Trophoblast cell (in vitro differentiated cells and primary cell): ENCODE data around the gene ATPAF2.

ENCODE experiments used
- DNase-seq, 2 donors: peaks; one replicate each; pipeline ENCODE4 v3.0.0-alpha.2; 2016
- H2AFZ ChIP-seq: 2 replicates; pipeline ENCODE4 v1.6.1; 2013; ENCODE audit warnings: low read length, moderate library complexity, mild to moderate bottlenecking; ENCODE audit not compliant: insufficient read depth, poor library complexity
- H2AK5ac ChIP-seq: 2 replicates; pipeline ENCODE4 v1.6.1; 2013; ENCODE audit warnings: mild to moderate bottlenecking, low read length
- H2BK120ac ChIP-seq: 2 replicates; pipeline ENCODE4 v1.6.1; 2013; ENCODE audit warnings: low read length, mild to moderate bottlenecking, moderate library complexity; ENCODE audit not compliant: insufficient read depth, poor library complexity
- H2BK12ac ChIP-seq: 2 replicates; pipeline ENCODE4 v1.6.1; 2013; ENCODE audit warnings: mild to moderate bottlenecking, low read length, moderate library complexity
- H2BK5ac ChIP-seq: 2 replicates; pipeline ENCODE4 v1.6.1; 2013; ENCODE audit warnings: low read length, low read depth, moderate library complexity, mild to moderate bottlenecking; ENCODE audit not compliant: poor library complexity
- H3K14ac ChIP-seq: 2 replicates; pipeline ENCODE4 v1.6.1; 2013; ENCODE audit warnings: mild to moderate bottlenecking, low read length
- H3K18ac ChIP-seq: 2 replicates; pipeline ENCODE4 v1.6.1; 2013; ENCODE audit warnings: mild to moderate bottlenecking, low read length
- H3K23ac ChIP-seq: 2 replicates; pipeline ENCODE4 v1.6.1; 2013; ENCODE audit warnings: low read length
- H3K27ac ChIP-seq: 2 replicates; pipeline ENCODE4 v1.5.1; 2013; ENCODE audit warnings: low read depth, mild to moderate bottlenecking, inconsistent platforms, low read length, moderate library complexity
- H3K27me3 ChIP-seq: 2 replicates; pipeline ENCODE4 v1.6.1; 2013; ENCODE audit warnings: inconsistent platforms, mild to moderate bottlenecking, low read length, moderate library complexity; ENCODE audit not compliant: insufficient read depth
- H3K36me3 ChIP-seq, 2 experiments: 1 replicate in 1 of 2; 2 replicates in 1 of 2; pipeline ENCODE4 v1.6.1; 2013; ENCODE audit warnings: low read length in 2 of 2, mild to moderate bottlenecking in 2 of 2, moderate library complexity in 1 of 2; ENCODE audit not compliant: insufficient read depth in 2 of 2, control insufficient read depth in 1 of 2
- H3K4ac ChIP-seq: 2 replicates; pipeline ENCODE4 v1.6.1; 2013; ENCODE audit warnings: low read depth, mild to moderate bottlenecking, low read length, moderate library complexity
- H3K4me1 ChIP-seq, 2 experiments: 1 replicate in 1 of 2; 2 replicates in 1 of 2; pipeline ENCODE4 v1.6.1; 2013; ENCODE audit warnings: low read length in 2 of 2, mild to moderate bottlenecking in 2 of 2, moderate library complexity in 1 of 2; ENCODE audit not compliant: insufficient read depth in 2 of 2, control insufficient read depth in 1 of 2
- H3K4me2 ChIP-seq: 2 replicates; pipeline ENCODE4 v1.6.1; 2013; ENCODE audit warnings: inconsistent platforms, mild to moderate bottlenecking, low read length, moderate library complexity
- H3K4me3 ChIP-seq: 2 replicates; pipeline ENCODE4 v1.5.1; 2013; ENCODE audit warnings: mild to moderate bottlenecking, low read depth, low read length, inconsistent platforms
- H3K79me1 ChIP-seq: one replicate; pipeline ENCODE4 v1.6.1; 2013; ENCODE audit warnings: low read length
- H3K79me2 ChIP-seq: 2 replicates; pipeline ENCODE4 v1.6.1; 2013; ENCODE audit warnings: low read length, mild to moderate bottlenecking; ENCODE audit not compliant: control insufficient read depth, insufficient read depth, poor library complexity
- H3K9ac ChIP-seq: 2 replicates; pipeline ENCODE4 v1.6.1; 2013; ENCODE audit warnings: mild to moderate bottlenecking, low read length
- H3K9me3 ChIP-seq: 2 replicates; pipeline ENCODE4 v1.6.1; 2013; ENCODE audit warnings: low read depth, mild to moderate bottlenecking, control low read depth, inconsistent platforms, low read length; ENCODE audit not compliant: insufficient read depth
- H4K12ac ChIP-seq: 2 replicates; pipeline ENCODE4 v1.6.1; 2013; ENCODE audit warnings: low read depth, mild to moderate bottlenecking, low read length, moderate library complexity
- H4K8ac ChIP-seq: 2 replicates; pipeline ENCODE4 v1.6.1; 2013; ENCODE audit warnings: low read depth, mild to moderate bottlenecking, low read length, moderate library complexity
- H4K91ac ChIP-seq: one replicate; pipeline ENCODE4 v1.6.1; 2013; ENCODE audit warnings: low read depth, mild to moderate bottlenecking, low read length, moderate library complexity
- WGBS: extraction: QIAGEN DNeasy Blood & Tissue Kit; methylation state at CpG from one replicate; pipeline ENCODE4 v1.1.7; 2013; ENCODE audit warnings: missing lambda C conversion rate; ENCODE audit not compliant: insufficient read length, insufficient coverage; ENCODE audit errors: extremely low coverage; 5-methylcytosine and 5-hydroxymethylcytosine counted together

ATPAF2 gene

GRCh38 chr17:18021372-18021771, 17.6 kb downstream of the ATPAF2 start:
- no peak overlapping the region for H3K9ac ChIP-seq
- no peak overlapping the region for H4K12ac ChIP-seq
- H2BK120ac ChIP-seq: no peak overlapping the region
- H2AFZ ChIP-seq: no peak overlapping the region
- H3K18ac ChIP-seq: no peak overlapping the region
- H3K36me3 ChIP-seq: peaks cover 7 to 16% of the 10 kb centered on the region in 2 experiments
- no CpG with 5 or more reads among the region's 5 CpGs for WGBS
- no peak overlapping the region for H3K27ac ChIP-seq
- H3K79me2 ChIP-seq: no peaks in the 10 kb centered on the region
- no peak overlapping the region for H2BK12ac ChIP-seq
- H3K4me3 ChIP-seq: no peak overlapping the region
- no peak for DNase-seq
- no peaks in the 10 kb centered on the region for H3K9me3 ChIP-seq
- no peak overlapping the region for H3K23ac ChIP-seq
- H2AK5ac ChIP-seq: no peak overlapping the region
- H3K4me1 ChIP-seq: peaks cover 2 to 3% of the 10 kb centered on the region in 2 experiments
- H3K14ac ChIP-seq: no peak overlapping the region
- no peak overlapping the region for H3K4me2 ChIP-seq
- no peak overlapping the region for H2BK5ac ChIP-seq
- H4K8ac ChIP-seq: no peak overlapping the region
- H3K27me3 ChIP-seq: no peaks in the 10 kb centered on the region
- no peak overlapping the region for H3K4ac ChIP-seq
- H4K91ac ChIP-seq: no peak overlapping the region
- no peaks in the 10 kb centered on the region for H3K79me1 ChIP-seq

DNA sequence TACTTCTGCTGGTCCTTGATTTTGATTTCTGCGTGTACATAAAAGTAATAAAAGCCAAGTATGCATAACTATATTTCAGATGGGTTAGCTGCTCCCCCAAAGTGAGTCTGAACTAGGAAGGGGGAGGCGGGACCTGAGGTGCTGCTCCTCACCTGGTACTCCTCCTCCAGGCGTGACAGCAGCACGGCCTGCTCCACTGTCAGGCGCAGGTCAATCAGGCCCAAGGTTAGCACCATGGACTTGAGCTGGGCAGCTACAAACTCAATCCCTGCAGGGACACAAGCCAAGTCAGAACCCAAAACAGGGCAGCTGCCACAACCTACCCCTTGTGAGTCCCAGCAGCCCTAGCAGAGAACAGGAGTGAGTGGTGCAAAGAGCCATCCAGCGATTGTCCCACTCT, 18.0 kb downstream of the ATPAF2 start:
- no peak overlapping the region for H3K18ac ChIP-seq
- H3K14ac ChIP-seq: no peak overlapping the region
- H2AK5ac ChIP-seq: no peak overlapping the region
- no peak overlapping the region for H3K23ac ChIP-seq
- H3K79me2 ChIP-seq: no peaks in the 10 kb centered on the region
- no peak for DNase-seq
- H3K27ac ChIP-seq: no peak overlapping the region
- H3K4me3 ChIP-seq: no peak overlapping the region
- no peak overlapping the region for H2BK120ac ChIP-seq
- no peaks in the 10 kb centered on the region for H3K4me1 ChIP-seq
- peaks cover 7 to 17% of the 10 kb centered on the region in 2 experiments for H3K36me3 ChIP-seq
- H3K27me3 ChIP-seq: no peaks in the 10 kb centered on the region
- H3K9ac ChIP-seq: no peak overlapping the region
- no peak overlapping the region for H2BK5ac ChIP-seq
- H2BK12ac ChIP-seq: no peak overlapping the region
- no peak overlapping the region for H4K8ac ChIP-seq
- H3K4ac ChIP-seq: no peak overlapping the region
- no peak overlapping the region for H2AFZ ChIP-seq
- no peak overlapping the region for H4K12ac ChIP-seq
- WGBS: no CpG with 5 or more reads among the region's 6 CpGs
- H3K4me2 ChIP-seq: no peak overlapping the region
- H4K91ac ChIP-seq: no peak overlapping the region
- no peaks in the 10 kb centered on the region for H3K9me3 ChIP-seq
- H3K79me1 ChIP-seq: no peaks in the 10 kb centered on the region

DNA sequence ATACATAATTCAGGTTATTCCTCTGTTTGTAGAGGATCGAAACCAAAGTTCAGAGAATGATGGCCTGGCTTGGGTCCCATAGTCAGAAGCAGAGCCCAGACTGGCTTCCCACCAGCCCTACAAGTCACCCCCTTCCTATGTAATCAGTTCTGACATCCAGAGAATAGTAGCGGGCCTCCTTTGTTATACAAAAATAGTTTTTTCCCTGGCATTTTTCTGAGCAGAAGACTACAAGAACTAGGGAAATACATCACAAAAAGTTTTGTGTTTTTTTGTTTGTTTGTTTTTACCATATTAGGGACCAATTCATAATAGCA, 19.2 kb downstream of the ATPAF2 start:
- no peaks in the 10 kb centered on the region for H3K79me1 ChIP-seq
- no peak overlapping the region for H4K12ac ChIP-seq
- H4K8ac ChIP-seq: no peak overlapping the region
- H3K14ac ChIP-seq: no peak overlapping the region
- no peak overlapping the region for H2BK120ac ChIP-seq
- H3K4me2 ChIP-seq: no peak overlapping the region
- H3K4me3 ChIP-seq: no peak overlapping the region
- no peaks in the 10 kb centered on the region for H3K9me3 ChIP-seq
- H2BK5ac ChIP-seq: no peak overlapping the region
- H3K18ac ChIP-seq: no peak overlapping the region
- no peak overlapping the region for H4K91ac ChIP-seq
- H2AFZ ChIP-seq: no peak overlapping the region
- H3K27ac ChIP-seq: no peak overlapping the region
- H3K27me3 ChIP-seq: no peaks in the 10 kb centered on the region
- DNase-seq: no peak
- H3K4ac ChIP-seq: no peak overlapping the region
- peaks cover 12 to 22% of the 10 kb centered on the region in 2 experiments for H3K36me3 ChIP-seq
- no peak overlapping the region for H2BK12ac ChIP-seq
- H3K4me1 ChIP-seq: no peaks in the 10 kb centered on the region
- H3K79me2 ChIP-seq: no peaks in the 10 kb centered on the region
- H3K9ac ChIP-seq: no peak overlapping the region
- WGBS: no CpG with 5 or more reads among the region's 2 CpGs
- no peak overlapping the region for H3K23ac ChIP-seq
- H2AK5ac ChIP-seq: no peak overlapping the region

DNA sequence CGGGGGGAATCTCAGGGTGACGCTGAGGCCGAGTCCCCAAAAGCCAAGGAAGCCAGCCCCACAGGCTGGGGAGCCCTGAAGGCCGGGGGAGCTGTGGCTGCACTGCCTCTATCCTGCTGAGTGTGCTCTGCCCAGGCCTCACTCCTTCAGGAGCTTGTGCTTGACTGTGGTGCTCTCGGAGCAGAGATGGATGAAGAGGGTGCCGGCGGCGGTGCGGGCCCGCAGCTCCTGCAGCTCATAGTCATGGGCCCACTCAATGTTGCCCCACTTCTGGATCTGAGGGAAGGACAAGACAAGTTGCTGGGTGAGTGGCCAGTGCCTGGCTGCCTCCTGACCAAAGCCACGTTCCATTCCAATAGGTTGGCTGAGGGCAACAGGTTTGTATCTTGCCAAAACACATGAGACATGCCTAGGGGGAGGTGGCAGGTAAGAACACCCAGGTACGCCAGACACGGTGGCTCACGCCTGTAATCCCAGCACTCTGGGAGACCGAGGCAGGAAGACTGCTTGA, 20.5 kb downstream of the ATPAF2 start:
- Histone ChIP-seq H3K23ac (no peak overlapping the region), H4K91ac (no peak overlapping the region), H2AK5ac (no peak overlapping the region), H4K12ac (no peak overlapping the region), H2BK5ac (no peak overlapping the region), H3K27me3 (no peaks in the 10 kb centered on the region), H3K9me3 (no peaks in the 10 kb centered on the region), H2BK120ac (no peak overlapping the region), H3K79me2 (no peaks in the 10 kb centered on the region), H3K9ac (no peak overlapping the region), H3K4ac (no peak overlapping the region), H3K4me2 (no peak overlapping the region), H2BK12ac (no peak overlapping the region), H3K27ac (no peak overlapping the region), H3K18ac (no peak overlapping the region), H2AFZ (no peak overlapping the region), H3K36me3 (peaks cover 12 to 22% of the 10 kb centered on the region in 2 experiments), H3K4me1 (no peaks in the 10 kb centered on the region), H4K8ac (no peak overlapping the region), H3K4me3 (no peak overlapping the region), H3K14ac (no peak overlapping the region), H3K79me1 (no peaks in the 10 kb centered on the region)
- WGBS: no CpG with 5 or more reads among the region's 15 CpGs
- DNase-seq: no peak
